ENCODE data around the gene RSAD1. TPM values are rescaled to one million over a fixed set of nuclear protein-coding genes. Genes with fewer than 3 reads are reported as not detected.

Gene RSAD1
- total RNA-seq, 4 donors from 2014 or later, result 21.5 to 40.5 (median 26.5) TPM

GRCh38 chr17:50534979-50535326, 56.3 kb downstream of the RSAD1 start:
- TF ChIP-seq POLR2A (IDR thresholded peaks at IDR 0.05), result no peak
- TF ChIP-seq CTCF (IDR thresholded peaks at IDR 0.05), result no peak
- intact Hi-C loops (cut with DNase I; ENCODE audit: low total_unique reads), result loop anchor here (10.0 kb wide), 1 partner anchor 50 kb away; no protein-coding TSS in a partner anchor

GRCh38 chr17:50535407-50535806, 56.7 kb downstream of the RSAD1 start:
- no peak for TF ChIP-seq CTCF (IDR thresholded peaks at IDR 0.05)
- TF ChIP-seq POLR2A (IDR thresholded peaks at IDR 0.05), result no peak
- intact Hi-C loops (cut with DNase I; ENCODE audit: low total_unique reads), result loop anchor here (10.0 kb wide), 1 partner anchor 51 kb away; no protein-coding TSS in a partner anchor
- no peak overlapping the region for H3K4me3 ChIP-seq (ENCODE audit: low read depth, poor library complexity, severe bottlenecking)
- no peak for DNase-seq (ENCODE audit: low spot score in 2 of 2)
- WGBS, 2 donors, result 59 to 63% methylated on average over 7 of the region's 7 CpGs

More at GRCh38 chr17:50534979-50535326, 56.3 kb downstream of the RSAD1 start:
- DNase-seq (ENCODE audit: low spot score in 2 of 2), result no peak
- WGBS, 2 donors, result 71 to 92% methylated on average over 2 of the region's 2 CpGs
- H3K4me3 ChIP-seq (ENCODE audit: low read depth, poor library complexity, severe bottlenecking), result no peak overlapping the region

Other genes with a start within 250 kb of the RSAD1 start
- 1 to 10 TPM in 1 of 4 donors, not detected in 3; 3.1 TPM for gene TMEM92, start 204.4 kb upstream of the RSAD1 start, total RNA-seq
- 10 to 100 TPM; 23.5 to 41.3 (median 34.6) TPM for gene XYLT2, start 132.7 kb upstream of the RSAD1 start, total RNA-seq
- gene MRPL27, start 105.7 kb upstream of the RSAD1 start, total RNA-seq, result 10 to 100 TPM; 52.1 to 56.0 (median 53.3) TPM
- 1 to 10 TPM in 1 of 4 donors, under 1 TPM in 3; 0.27 to 1.3 (median 0.38) TPM for gene EME1, start 105.6 kb upstream of the RSAD1 start, total RNA-seq
- 10 to 100 TPM; 11.6 to 29.3 (median 24.2) TPM for gene LRRC59, start 81.3 kb upstream of the RSAD1 start, total RNA-seq
- 100 to 1,000 TPM in 1 of 4 donors, 10 to 100 TPM in 3; 40.8 to 121 (median 64.3) TPM for gene ACSF2, start 52.6 kb upstream of the RSAD1 start, total RNA-seq
- gene CHAD, start 10.0 kb upstream of the RSAD1 start, total RNA-seq, result 1 to 10 TPM; 3.2 to 8.2 (median 7.2) TPM
- gene MYCBPAP, start 29.6 kb downstream of the RSAD1 start, total RNA-seq, result 1 to 10 TPM in 1 of 4 donors, under 1 TPM in 3; 0.38 to 2.3 (median 0.54) TPM
- 100 to 1,000 TPM in 3 of 4 donors, 10 to 100 TPM in 1; 99.2 to 174 (median 115) TPM for gene EPN3, start 53.9 kb downstream of the RSAD1 start, total RNA-seq
- 10 to 100 TPM; 27.6 to 56.0 (median 40.6) TPM for gene SPATA20, start 68.3 kb downstream of the RSAD1 start, total RNA-seq
- 1 to 10 TPM; 1.3 to 3.1 (median 1.8) TPM for gene CACNA1G, start 81.9 kb downstream of the RSAD1 start, total RNA-seq
- gene ABCC3, start 156.0 kb downstream of the RSAD1 start, total RNA-seq, result 10 to 100 TPM; 25.8 to 47.5 (median 35.2) TPM
- 10 to 100 TPM; 22.4 to 31.1 (median 22.7) TPM for gene ANKRD40, start 229.1 kb downstream of the RSAD1 start, total RNA-seq
- gene LUC7L3, start 240.7 kb downstream of the RSAD1 start, total RNA-seq, result 10 to 100 TPM; 31.6 to 70.2 (median 51.6) TPM